SK-N-SH (cell line): Measurements from ENCODE around the gene ADORA2A. TPM values are rescaled to one million over a fixed set of nuclear protein-coding genes. Genes with fewer than 3 reads are reported as not detected.

Source experiments
- CTCF ChIA-PET: fragments of 300-600, 350-600 bp; formaldehyde crosslinking; extraction: SDS; loops from one replicate; lab custom pipeline; 2021; lab: Yijun Ruan, JAX
- POLR2A ChIA-PET: fragments of 350-600 bp; sonication (Branson Sonifier 250); formaldehyde crosslinking; extraction: SDS; loops from one replicate; lab custom pipeline; 2020; ENCODE audit warnings: antibody characterized with exemption, inconsistent platforms; lab: Yijun Ruan, JAX
- DNase-seq: peaks from one replicate; pipeline ENCODE4 v3.0.0; 2012
- H2AFZ ChIP-seq: fragments of 200-600 bp; sonication (generic); 2 replicates; pipeline ENCODE4 v1.8.1; 2016; ENCODE audit warnings: antibody characterized with exemption, mild to moderate bottlenecking, low read depth
- H3F3A ChIP-seq: fragments of 200-600 bp; sonication (generic); replicated peaks from 2 replicates; pipeline ENCODE3; 2016; ENCODE audit warnings: antibody characterized with exemption, mild to moderate bottlenecking; ENCODE audit not compliant: insufficient read depth
- H3K27ac ChIP-seq, 2 experiments: fragments of 200-500 bp in 1 of 2; fragments of 200-600 bp in 1 of 2; sonication (Bioruptor generic) in 1 of 2; sonication (generic), shearing (Covaris generic) in 1 of 2; 2 replicates each; pipeline versions ENCODE4 v1.5.1 to v1.6.1; 2014 to 2016; ENCODE audit warnings: low read depth in 2 of 2, inconsistent platforms in 1 of 2, low read length in 1 of 2, mild to moderate bottlenecking in 1 of 2, mixed read lengths in 1 of 2
- H3K27me3 ChIP-seq: fragments of 200-600 bp; sonication (generic), shearing (Covaris generic); 2 replicates; pipeline ENCODE4 v1.6.1; 2016; ENCODE audit warnings: mixed run types; ENCODE audit not compliant: insufficient read depth
- H3K36me3 ChIP-seq, 2 experiments: fragments of 200-500 bp in 1 of 2; fragments of 200-600 bp in 1 of 2; sonication (Bioruptor generic) in 1 of 2; sonication (generic) in 1 of 2; replicated peaks in 1 of 2; 2 replicates each; pipeline versions ENCODE3 to v1.5.1; 2014 to 2016; ENCODE audit warnings: low read length in 1 of 2, mild to moderate bottlenecking in 1 of 2; ENCODE audit not compliant: insufficient read depth in 2 of 2, control insufficient read depth in 1 of 2
- H3K4me1 ChIP-seq, 2 experiments: fragments of 200-500 bp in 1 of 2; fragments of 200-600 bp in 1 of 2; sonication (Bioruptor generic) in 1 of 2; sonication (generic), shearing (Covaris generic) in 1 of 2; 2 replicates each; pipeline versions ENCODE4 v1.5.1 to v1.6.1; 2014 to 2016; ENCODE audit warnings: low read depth in 1 of 2, low read length in 1 of 2, mixed run types in 1 of 2; ENCODE audit not compliant: insufficient read depth in 2 of 2, control insufficient read depth in 1 of 2
- H3K4me2 ChIP-seq: fragments of 200-600 bp; sonication (generic), shearing (Covaris generic); 2 replicates; pipeline ENCODE4 v1.6.1; 2017; ENCODE audit warnings: mixed run types
- H3K4me3 ChIP-seq, 2 experiments: fragments of 200-500 bp in 1 of 2; fragments of 200-600 bp in 1 of 2; sonication (Bioruptor generic) in 1 of 2; sonication (generic), shearing (Covaris generic) in 1 of 2; 2 replicates each; pipeline versions ENCODE4 v1.5.1 to v1.8.1; 2014 to 2016; ENCODE audit warnings: low read depth in 2 of 2, inconsistent platforms in 1 of 2, low read length in 1 of 2, mild to moderate bottlenecking in 1 of 2, mixed read lengths in 1 of 2, moderate library complexity in 1 of 2
- H3K79me2 ChIP-seq: fragments of 200-600 bp; sonication (generic); 2 replicates; pipeline ENCODE4 v1.8.1; 2017; ENCODE audit warnings: mild to moderate bottlenecking; ENCODE audit not compliant: insufficient read depth
- H3K9ac ChIP-seq: fragments of 200-600 bp; sonication (generic); 2 replicates; pipeline ENCODE4 v1.6.1; 2017; ENCODE audit warnings: mixed run types
- H3K9me2 ChIP-seq: fragments of 200-600 bp; sonication (generic); 2 replicates; pipeline ENCODE4 v1.6.1; 2017; ENCODE audit warnings: mixed run types
- H3K9me3 ChIP-seq: fragments of 200-600 bp; sonication (generic); 2 replicates; pipeline ENCODE4 v1.6.1; 2017; ENCODE audit warnings: mixed run types, mild to moderate bottlenecking, moderate library complexity
- H4K20me1 ChIP-seq: fragments of 200-600 bp; sonication (generic); 2 replicates; pipeline ENCODE4 v1.6.1; 2017; ENCODE audit warnings: mild to moderate bottlenecking, mixed run types; ENCODE audit not compliant: insufficient read depth
- CHD2 ChIP-seq: fragments of 150-350 bp; IDR thresholded peaks from 2 replicates; pipeline ENCODE4 v1.6.1; 2018; ENCODE audit warnings: low read length; ENCODE audit not compliant: partially characterized antibody
- CTCF ChIP-seq: fragments of 200-600 bp; sonication (generic); IDR thresholded peaks from 2 replicates; pipeline ENCODE4 v1.6.1; 2017; ENCODE audit warnings: antibody characterized with exemption, mild to moderate bottlenecking, moderate library complexity
- EP300 ChIP-seq, 2 experiments: IDR thresholded peaks; 2 replicates each; pipeline versions ENCODE4 v1.4.0 to v1.6.1; 2012; ENCODE audit warnings: borderline replicate concordance in 1 of 2, low read depth in 1 of 2, low read length in 1 of 2
- EZH2phosphoT487 ChIP-seq: fragments of 200-600 bp; sonication (generic); IDR thresholded peaks from 2 replicates; pipeline ENCODE4 v1.6.1; 2017; ENCODE audit warnings: low read depth, mixed run types, mild to moderate bottlenecking, antibody characterized with exemption, moderate library complexity, borderline replicate concordance
- FOSL2 ChIP-seq: IDR thresholded peaks from 2 replicates; pipeline ENCODE4 v1.4.0; 2012; ENCODE audit warnings: low read depth, mild to moderate bottlenecking, moderate library complexity, borderline replicate concordance
- FOXM1 ChIP-seq: IDR thresholded peaks from 2 replicates; pipeline ENCODE4 v1.4.0; 2012; ENCODE audit warnings: low read depth, mild to moderate bottlenecking
- GATA2 ChIP-seq: sonication (generic); formaldehyde crosslinking; IDR thresholded peaks from 2 replicates; pipeline ENCODE4 v1.5.0; 2020; ENCODE audit warnings: mild to moderate bottlenecking, missing genetic modification reagents
- MAX ChIP-seq: IDR thresholded peaks from 2 replicates; pipeline ENCODE4 v1.4.0; 2012; ENCODE audit warnings: low read depth
- MEF2A ChIP-seq: IDR thresholded peaks from 2 replicates; pipeline ENCODE4 v1.4.0; 2012; ENCODE audit warnings: low read depth, borderline replicate concordance
- MXI1 ChIP-seq: IDR thresholded peaks from 2 replicates; pipeline ENCODE4 v1.6.1; 2012; ENCODE audit warnings: mild to moderate bottlenecking, low read depth, low read length, improper control_type of control experiment
- NRF1 ChIP-seq: IDR thresholded peaks from 2 replicates; pipeline ENCODE4 v1.6.1; 2012; ENCODE audit warnings: low read depth, mild to moderate bottlenecking, low read length
- POLR2AphosphoS5 ChIP-seq: IDR thresholded peaks from 2 replicates; pipeline ENCODE4 v1.6.1; 2012; ENCODE audit warnings: low read depth, low read length
- RAD21 ChIP-seq: IDR thresholded peaks from 2 replicates; pipeline ENCODE4 v1.6.1; 2012; ENCODE audit warnings: mild to moderate bottlenecking, low read length
- RCOR1 ChIP-seq: fragments of 150-350 bp; IDR thresholded peaks from 2 replicates; pipeline ENCODE4 v1.6.1; 2017; ENCODE audit warnings: antibody characterized with exemption, low read length
- REST ChIP-seq: IDR thresholded peaks from 2 replicates; pipeline ENCODE4 v1.6.1; 2012; ENCODE audit warnings: mild to moderate bottlenecking, low read depth, low read length, moderate library complexity
- SMC3 ChIP-seq: IDR thresholded peaks from 2 replicates; pipeline ENCODE4 v1.6.1; 2012; ENCODE audit warnings: low read depth, low read length, improper control_type of control experiment
- TAF1 ChIP-seq: IDR thresholded peaks from 2 replicates; pipeline ENCODE4 v1.6.1; 2012; ENCODE audit warnings: low read depth, mild to moderate bottlenecking, low read length, moderate library complexity, borderline replicate concordance
- TCF12 ChIP-seq: IDR thresholded peaks from 2 replicates; pipeline ENCODE4 v1.4.0; 2012
- USF2 ChIP-seq: fragments of 150-350 bp; IDR thresholded peaks from 2 replicates; pipeline ENCODE4 v1.6.1; 2017; ENCODE audit warnings: antibody characterized with exemption, low read length, low read depth, borderline replicate concordance
- WGBS: methylation state at CpG from one replicate; pipeline ENCODE4 v1.1.6; 2017; ENCODE audit warnings: low lambda C conversion rate; 5-methylcytosine and 5-hydroxymethylcytosine counted together
- polyA plus RNA-seq, 3 experiments: library from polyadenylated mRNA; depleted of rRNA; stranded (reverse); fragments of >200 nt; gene quantifications; 2 replicates each; pipeline ENCODE4 v1.2.3, GENCODE V29; 2012

The ADORA2A gene
- polyA plus RNA-seq, 1 of the 3 experiments (the other 2 are of a cell fraction), result 9.3 TPM

GRCh38 chr22:24422102-24422665 lies 5.2 kb upstream of the ADORA2A start:
- TF ChIP-seq TCF12, result no peak
- no peak for TF ChIP-seq CHD2
- no peak for TF ChIP-seq NRF1
- TF ChIP-seq RCOR1, result no peak
- no peak for TF ChIP-seq MEF2A
- no peak for TF ChIP-seq USF2
- CTCF ChIA-PET, result interaction anchor here (0.6 to 5.7 kb wide), 14 partner anchors 9 to 102 kb away, joined by 3 to 42 read pairs (median 6); no protein-coding TSS in a partner anchor
- H3K4me1 ChIP-seq, result peaks cover 0 to 74% of the 10 kb centered on the region in 2 experiments; a peak in 1 of 4 replicates
- DNase-seq, result no peak
- H3K9me2 ChIP-seq, result no peaks in the 10 kb centered on the region
- no peak overlapping the region for H3K4me3 ChIP-seq
- peaks cover 0 to 9% of the 10 kb centered on the region in 2 experiments for H3K36me3 ChIP-seq
- no peaks in the 10 kb centered on the region for H4K20me1 ChIP-seq
- POLR2A ChIA-PET, result interaction anchor here (0.9 kb wide), 1 partner anchor 35 kb away, joined by 3 read pairs; no protein-coding TSS in a partner anchor
- no peak overlapping the region for H3K9ac ChIP-seq
- 91% methylated on average over 5 of the region's 5 CpGs for WGBS
- no peak overlapping the region for H2AFZ ChIP-seq
- peaks cover 4% of the 10 kb centered on the region for H3F3A ChIP-seq
- H3K27ac ChIP-seq, result peak overlapping the region in 1 of 2 experiments; percentile 54; a peak in 1 of 4 replicates
- no peaks in the 10 kb centered on the region for H3K9me3 ChIP-seq
- H3K79me2 ChIP-seq, result no peaks in the 10 kb centered on the region
- no peaks in the 10 kb centered on the region for H3K27me3 ChIP-seq
- no peak overlapping the region for H3K4me2 ChIP-seq

GRCh38 chr22:24423519-24424000 lies 3.8 kb upstream of the ADORA2A start:
- ChIA-PET CTCF (interaction anchor here (0.6 to 5.7 kb wide), 29 partner anchors 9 to 160 kb away, joined by 3 to 46 read pairs (median 5); no protein-coding TSS in a partner anchor), POLR2A (interaction anchor here (1.0 to 2.2 kb wide), 6 partner anchors 14 to 97 kb away, joined by 3 to 12 read pairs (median 4); no protein-coding TSS in a partner anchor)
- Histone ChIP-seq H3K4me3 (peak overlapping the region; percentile 58 to 72), H3K27me3 (no peaks in the 10 kb centered on the region), H3K4me1 (peaks cover 0 to 76% of the 10 kb centered on the region in 2 experiments; a peak in 1 of 4 replicates), H3K9me2 (no peaks in the 10 kb centered on the region), H2AFZ (no peak overlapping the region), H3K9me3 (no peaks in the 10 kb centered on the region), H4K20me1 (no peaks in the 10 kb centered on the region), H3K4me2 (peak overlapping the region; percentile 93), H3K9ac (no peak overlapping the region; the same call in 1 of the 2 replicates), H3F3A (peaks cover 4% of the 10 kb centered on the region), H3K36me3 (no peaks in the 10 kb centered on the region), H3K27ac (peak overlapping the region in 1 of 2 experiments; percentile 89; a peak in 1 of 4 replicates), H3K79me2 (no peaks in the 10 kb centered on the region)
- peak; percentile 96 for DNase-seq
- WGBS, result 15% methylated on average over 15 of the region's 56 CpGs
- TF ChIP-seq POLR2AphosphoS5 (no peak), SMC3 (peak; percentile 79), CTCF (peak; percentile 70), REST (no peak), TCF12 (no peak), CHD2 (no peak), RCOR1 (0 out of 2 replicates have a peak, but pooled peaks have one; percentile 16), MAX (no peak), EZH2phosphoT487 (no peak), FOXM1 (no peak), EP300 (IDR thresholded peaks at IDR 0.05; ENCODE audit: borderline replicate concordance in 1 of 2, low read depth in 1 of 2, low read length in 1 of 2) (no peak), MEF2A (no peak), RAD21 (peak; percentile 67), NRF1 (no peak), GATA2 (no peak), MXI1 (peak; percentile 57; the same call in 1 of the 2 replicates), TAF1 (no peak), FOSL2 (no peak)
